GM12891 (cell line): ENCODE measurements around the gene PLSCR5.

ENCODE experiments used
- PAX5 ChIP-seq: IDR thresholded peaks from 2 replicates; pipeline ENCODE4 v1.6.1; 2011; ENCODE audit warnings: low read length, moderate library complexity, mild to moderate bottlenecking; ENCODE audit not compliant: insufficient read depth, severe bottlenecking
- POLR2A ChIP-seq: IDR thresholded peaks from 2 replicates; pipeline ENCODE4 v1.6.1; 2011; ENCODE audit warnings: low read depth, low read length, control low read depth
- POLR2AphosphoS5 ChIP-seq: IDR thresholded peaks from 2 replicates; pipeline ENCODE4 v1.6.1; 2011; ENCODE audit warnings: low read depth, low read length, control low read depth
- POU2F2 ChIP-seq: IDR thresholded peaks from 2 replicates; pipeline ENCODE4 v1.6.1; 2011; ENCODE audit warnings: low read depth, mild to moderate bottlenecking, control low read depth, low read length, moderate library complexity
- SPI1 ChIP-seq: IDR thresholded peaks from 2 replicates; pipeline ENCODE4 v1.6.1; 2011; ENCODE audit warnings: low read depth, low read length, control low read depth
- TAF1 ChIP-seq: IDR thresholded peaks from 2 replicates; pipeline ENCODE4 v1.6.1; 2011; ENCODE audit warnings: low read depth, low read length, control low read depth

GRCh38 chr3:146611096-146611495 lies 6.0 kb upstream of the PLSCR5 start:
- TF ChIP-seq POLR2AphosphoS5 (no peak), POLR2A (no peak), SPI1 (no peak), TAF1 (no peak), POU2F2 (no peak), PAX5 (no peak)
